Measurements from ENCODE around the gene CELF5. TPM values are rescaled to one million over a fixed set of nuclear protein-coding genes. Genes with fewer than 3 reads are reported as not detected.
"Not testable (repeated sequence)": the region's sequence is repeated elsewhere in the genome, so short reads cannot be mapped to it uniquely, and the experiment has no call there.

CELF5 gene
- total and polyA plus RNA-seq, 7 donors, result 0.06 TPM; not detected in 6

DNA sequence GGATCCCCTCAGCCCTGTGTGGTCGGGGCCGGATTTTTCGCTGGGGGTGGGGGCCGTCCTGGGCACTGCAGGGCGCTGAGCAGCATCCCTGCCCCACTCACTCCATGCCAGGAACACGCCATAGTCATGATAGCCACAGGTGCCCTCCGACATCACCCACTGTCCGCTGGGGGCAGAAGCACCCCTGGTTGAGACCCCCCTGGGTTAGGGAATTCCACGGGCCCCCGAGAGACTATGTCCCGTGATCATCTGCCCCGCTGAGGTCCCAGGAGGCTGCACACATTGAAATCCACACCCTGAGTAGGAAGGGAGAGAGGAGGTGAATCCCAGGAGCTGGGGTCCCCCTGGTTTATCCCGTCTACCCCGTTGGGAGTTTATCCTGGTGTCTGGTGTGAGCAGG, 22.6 kb upstream of the CELF5 start:
- no peak overlapping the region for H3K4me3 ChIP-seq
- no peaks in the 10 kb centered on the region for H3K9me3 ChIP-seq
- no peak overlapping the region for H3K27ac ChIP-seq
- intact Hi-C loops (cut with DNase I), result no loop called here
- TF ChIP-seq, protein P1, sequence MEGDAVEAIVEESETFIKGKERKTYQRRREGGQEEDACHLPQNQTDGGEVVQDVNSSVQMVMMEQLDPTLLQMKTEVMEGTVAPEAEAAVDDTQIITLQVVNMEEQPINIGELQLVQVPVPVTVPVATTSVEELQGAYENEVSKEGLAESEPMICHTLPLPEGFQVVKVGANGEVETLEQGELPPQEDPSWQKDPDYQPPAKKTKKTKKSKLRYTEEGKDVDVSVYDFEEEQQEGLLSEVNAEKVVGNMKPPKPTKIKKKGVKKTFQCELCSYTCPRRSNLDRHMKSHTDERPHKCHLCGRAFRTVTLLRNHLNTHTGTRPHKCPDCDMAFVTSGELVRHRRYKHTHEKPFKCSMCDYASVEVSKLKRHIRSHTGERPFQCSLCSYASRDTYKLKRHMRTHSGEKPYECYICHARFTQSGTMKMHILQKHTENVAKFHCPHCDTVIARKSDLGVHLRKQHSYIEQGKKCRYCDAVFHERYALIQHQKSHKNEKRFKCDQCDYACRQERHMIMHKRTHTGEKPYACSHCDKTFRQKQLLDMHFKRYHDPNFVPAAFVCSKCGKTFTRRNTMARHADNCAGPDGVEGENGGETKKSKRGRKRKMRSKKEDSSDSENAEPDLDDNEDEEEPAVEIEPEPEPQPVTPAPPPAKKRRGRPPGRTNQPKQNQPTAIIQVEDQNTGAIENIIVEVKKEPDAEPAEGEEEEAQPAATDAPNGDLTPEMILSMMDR (IDR thresholded peaks at IDR 0.05), result no peak
- no peaks in the 10 kb centered on the region for H3K4me1 ChIP-seq
- ATAC-seq (no peak), DNase-seq (no peak)
- H3K27me3 ChIP-seq (ENCODE audit: insufficient read depth in 3 of 3, low read length in 2 of 3), result no peaks in the 10 kb centered on the region
- WGBS, 3 donors, result 93 to 95% (median 94%) methylated on average over 14 of the region's 14 CpGs
- H3K36me3 ChIP-seq (ENCODE audit: insufficient read depth in 1 of 2, low read depth in 1 of 2), result peaks cover 0 to 57% of the 10 kb centered on the region in 2 donors

DNA sequence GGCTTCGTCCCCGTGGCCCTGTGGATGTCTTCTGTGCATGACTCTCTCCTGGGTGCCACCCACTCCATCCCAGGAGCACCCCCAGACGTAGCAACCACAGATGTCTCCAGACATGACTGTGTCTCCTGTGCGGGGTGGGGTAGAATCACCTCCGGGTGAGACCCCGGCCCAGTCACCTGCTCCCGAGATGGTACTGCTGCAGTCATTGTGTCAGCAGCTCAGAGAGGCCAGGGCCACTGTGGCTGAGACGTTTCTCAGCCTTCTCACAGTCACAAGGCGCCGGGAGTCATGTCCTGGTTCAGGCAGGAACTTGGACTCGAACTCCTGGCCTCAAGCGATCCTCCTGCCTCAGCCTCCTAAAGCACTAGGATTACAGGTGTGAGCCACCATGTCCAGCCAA, 22.1 kb upstream of the CELF5 start:
- intact Hi-C loops (cut with DNase I), result no loop called here
- TF ChIP-seq, protein P1 (IDR thresholded peaks at IDR 0.05), result no peak
- H3K36me3 ChIP-seq (ENCODE audit: insufficient read depth in 1 of 2, low read depth in 1 of 2), result peaks cover 0 to 60% of the 10 kb centered on the region in 2 donors

DNA sequence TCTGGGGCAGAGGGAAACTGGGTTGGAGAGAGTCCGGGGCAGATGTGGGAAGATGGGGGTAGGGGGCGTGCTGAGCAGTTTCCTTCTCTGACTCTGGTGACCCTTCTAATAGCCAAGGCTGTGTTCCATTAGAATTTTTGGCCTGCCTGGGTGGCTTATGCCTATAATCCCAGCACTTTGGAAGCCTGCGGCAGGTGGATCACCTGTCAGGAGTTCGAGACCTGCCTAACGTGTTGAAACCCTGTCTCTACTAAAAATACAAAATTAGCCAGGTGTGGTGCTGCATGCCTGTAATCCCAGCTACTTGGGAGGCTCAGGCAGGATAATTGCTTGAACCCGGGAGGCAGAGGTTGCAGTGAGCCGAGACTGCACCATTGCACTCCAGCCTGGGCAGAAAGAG, 21.6 kb upstream of the CELF5 start:
- WGBS, 3 donors, result 93 to 98% (median 96%) methylated on average over 7 of the region's 7 CpGs
- DNase-seq; intact Hi-C loops (cut with DNase I); H3K4me3 ChIP-seq; H3K4me1 ChIP-seq; H3K9me3 ChIP-seq; H3K27ac ChIP-seq; H3K27me3 ChIP-seq (ENCODE audit: insufficient read depth in 3 of 3, low read length in 2 of 3); ATAC-seq: not testable (repeated sequence)
- peaks cover 0 to 65% of the 10 kb centered on the region in 2 donors for H3K36me3 ChIP-seq (ENCODE audit: insufficient read depth in 1 of 2, low read depth in 1 of 2)

More for the DNA sequence above, 22.1 kb upstream of the CELF5 start:
- WGBS, 3 donors, result 85 to 89% (median 88%) methylated on average over 12 of the region's 12 CpGs
- no peaks in the 10 kb centered on the region for H3K4me1 ChIP-seq
- H3K27ac ChIP-seq, result no peak overlapping the region
- DNase-seq (no peak), ATAC-seq (no peak)
- H3K27me3 ChIP-seq (ENCODE audit: insufficient read depth in 3 of 3, low read length in 2 of 3), result no peaks in the 10 kb centered on the region
- no peak overlapping the region for H3K4me3 ChIP-seq
- H3K9me3 ChIP-seq, result no peaks in the 10 kb centered on the region

DNA sequence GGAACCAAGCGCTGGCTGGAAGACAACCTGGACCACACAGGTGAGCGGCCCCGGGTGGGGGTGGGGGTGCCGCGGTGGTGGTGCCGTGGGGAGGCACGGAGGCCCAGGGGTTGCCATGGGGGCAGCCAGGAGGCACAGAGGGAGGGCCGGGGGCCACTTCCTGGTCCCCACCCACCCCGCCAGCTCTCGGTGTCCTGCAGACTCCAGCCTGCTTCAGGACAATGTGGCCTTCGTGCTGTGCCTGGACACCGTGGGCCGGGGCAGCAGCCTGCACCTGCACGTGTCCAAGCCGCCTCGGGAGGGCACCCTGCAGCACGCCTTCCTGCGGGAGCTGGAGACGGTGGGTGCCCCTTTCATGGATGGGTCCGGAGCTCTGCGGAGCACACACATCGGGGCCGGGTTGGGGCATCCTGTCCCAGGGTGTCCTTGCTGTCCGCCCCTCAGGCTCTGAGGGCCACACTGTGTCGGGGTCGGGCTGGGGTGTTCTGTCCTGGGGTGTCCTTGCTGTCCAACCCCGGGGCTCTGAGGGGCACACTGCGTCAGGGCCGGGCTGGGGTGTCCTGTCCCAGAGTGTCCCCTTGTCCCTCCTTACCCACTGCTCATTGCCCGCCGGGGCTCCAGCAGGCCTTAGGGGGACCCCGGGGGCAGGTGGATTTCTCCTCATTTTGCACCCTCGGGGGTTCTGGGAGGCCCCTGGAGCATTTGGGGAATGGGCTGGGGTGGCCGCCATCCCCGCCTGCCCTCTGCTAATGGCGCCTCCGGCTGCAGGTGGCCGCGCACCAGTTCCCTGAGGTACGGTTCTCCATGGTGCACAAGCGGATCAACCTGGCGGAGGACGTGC, 20.4 kb upstream of the CELF5 start:
- 94 to 95% (median 95%) methylated on average over 39 to 43 of the region's 43 CpGs for WGBS, 3 donors
- Histone ChIP-seq H3K27ac (no peak overlapping the region), H3K36me3 (ENCODE audit: insufficient read depth in 1 of 2, low read depth in 1 of 2) (peaks cover 0 to 69% of the 10 kb centered on the region in 2 donors), H3K4me1 (no peaks in the 10 kb centered on the region), H3K9me3 (no peaks in the 10 kb centered on the region), H3K4me3 (no peak overlapping the region), H3K27me3 (ENCODE audit: insufficient read depth in 3 of 3, low read length in 2 of 3) (no peaks in the 10 kb centered on the region)
- ATAC-seq (no peak), DNase-seq (no peak)
- intact Hi-C loops (cut with DNase I), result no loop called here
- TF ChIP-seq, protein P1 (IDR thresholded peaks at IDR 0.05), result no peak

DNA sequence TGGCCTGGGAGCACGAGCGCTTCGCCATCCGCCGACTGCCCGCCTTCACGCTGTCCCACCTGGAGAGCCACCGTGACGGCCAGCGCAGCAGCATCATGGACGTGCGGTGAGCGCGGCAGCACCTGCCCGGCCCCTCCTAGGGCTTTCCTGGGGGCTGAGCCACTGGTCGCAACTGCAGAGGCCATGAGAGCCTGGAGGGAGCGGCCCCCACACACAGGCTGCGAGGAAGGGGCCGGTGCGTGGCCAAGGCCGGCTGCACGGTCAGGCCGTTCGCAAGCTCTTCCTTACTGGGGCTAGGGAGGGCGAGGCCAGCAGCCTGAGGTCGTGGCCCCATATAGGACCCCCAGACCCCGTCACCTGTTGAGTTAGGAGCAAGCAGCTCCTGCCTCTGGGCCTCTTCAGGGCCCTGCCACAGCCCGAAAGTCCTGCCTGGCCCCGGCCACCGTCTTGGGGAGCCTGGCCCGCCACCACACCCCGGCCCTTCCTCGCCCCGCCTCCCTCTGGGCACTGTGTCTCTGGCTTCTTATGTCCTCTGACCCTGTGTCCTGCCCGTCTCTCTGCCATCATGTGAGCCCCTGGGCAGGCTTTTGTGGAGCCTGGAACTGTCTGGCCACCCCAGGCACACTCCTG, 19.7 kb upstream of the CELF5 start:
- H3K9me3 ChIP-seq, result no peaks in the 10 kb centered on the region
- 93 to 96% (median 94%) methylated on average over 31 to 35 of the region's 35 CpGs for WGBS, 3 donors
- DNase-seq (no peak), ATAC-seq (peak in 1 of 4 donors; percentile 16)
- H3K4me3 ChIP-seq, result no peak overlapping the region
- H3K36me3 ChIP-seq (ENCODE audit: insufficient read depth in 1 of 2, low read depth in 1 of 2), result peaks cover 0 to 68% of the 10 kb centered on the region in 2 donors
- intact Hi-C loops (cut with DNase I), result no loop called here
- TF ChIP-seq, protein P1 (IDR thresholded peaks at IDR 0.05), result no peak
- H3K27me3 ChIP-seq (ENCODE audit: insufficient read depth in 3 of 3, low read length in 2 of 3), result no peaks in the 10 kb centered on the region
- H3K27ac ChIP-seq, result no peak overlapping the region
- H3K4me1 ChIP-seq, result no peaks in the 10 kb centered on the region

All from psoas muscle (tissue), 8 donors.